GM06990 (cell line): ENCODE measurements around the gene INTS4.

Source experiments
- DNase-seq: peaks from one replicate; pipeline ENCODE4 v3.0.0-alpha.2; 2011; ENCODE audit not compliant: insufficient read length; ENCODE audit errors: extremely low read depth
- H3K27me3 ChIP-seq: replicated peaks from 2 replicates; pipeline ENCODE4 v1.6.0; 2011; ENCODE audit warnings: low read length; ENCODE audit not compliant: control insufficient read depth, insufficient read depth
- H3K36me3 ChIP-seq: 2 replicates; pipeline ENCODE4 v1.5.1; 2011; ENCODE audit warnings: low read length; ENCODE audit not compliant: control insufficient read depth, insufficient read depth
- H3K4me3 ChIP-seq: replicated peaks from 2 replicates; pipeline ENCODE4 v1.5.1; 2011; ENCODE audit warnings: low read depth, mild to moderate bottlenecking, control low read depth, low read length
- CTCF ChIP-seq: IDR thresholded peaks from 2 replicates; pipeline ENCODE4 v1.5.1; 2011; ENCODE audit warnings: low read length, control low read depth, mild to moderate bottlenecking, inconsistent platforms; ENCODE audit not compliant: insufficient read depth, poor library complexity, severe bottlenecking

Gene INTS4

GRCh38 chr11:78027759-78028158 is 33.3 kb upstream of the INTS4 start:
- no peak for TF ChIP-seq CTCF
- Histone ChIP-seq H3K4me3 (no peak overlapping the region), H3K27me3 (no peaks in the 10 kb centered on the region), H3K36me3 (no peaks in the 10 kb centered on the region)
- no peak for DNase-seq

- no peak for DNase-seq
- no peaks in the 10 kb centered on the region for H3K27me3 ChIP-seq
- no peaks in the 10 kb centered on the region for H3K36me3 ChIP-seq
- no peak for TF ChIP-seq CTCF
- H3K4me3 ChIP-seq = no peak overlapping the region
These were observed 30.9 kb upstream of the INTS4 start for GRCh38 chr11:78025378-78025777.

- H3K4me3 ChIP-seq = no peak overlapping the region
These were observed 29.0 kb upstream of the INTS4 start for GRCh38 chr11:78023426-78023825.

GRCh38 chr11:78022397-78023396 is 28.2 kb upstream of the INTS4 start, which contains the start of gene KCTD14:
TSS of gene KCTD14 (minus strand) at chr11:78023276. CDS start at chr11:78023249, 27 bp downstream.
- Histone ChIP-seq H3K36me3 (no peaks in the 10 kb centered on the region), H3K27me3 (no peaks in the 10 kb centered on the region), H3K4me3 (no peak within 1 kb of the TSS)
- no peak for TF ChIP-seq CTCF
- DNase-seq = no peak

More at GRCh38 chr11:78023426-78023825, 29.0 kb upstream of the INTS4 start:
- no peak for DNase-seq
- TF ChIP-seq CTCF = no peak
- no peaks in the 10 kb centered on the region for H3K27me3 ChIP-seq
- no peaks in the 10 kb centered on the region for H3K36me3 ChIP-seq

GRCh38 chr11:78021611-78022010 is 27.1 kb upstream of the INTS4 start:
- Histone ChIP-seq H3K36me3 (no peaks in the 10 kb centered on the region), H3K4me3 (no peak overlapping the region), H3K27me3 (no peaks in the 10 kb centered on the region)
- no peak for TF ChIP-seq CTCF
- no peak for DNase-seq
